GM19468 (cell line): ENCODE results near the gene PHLDA2.

Source experiments
- ATAC-seq: cut with Tn5 transposase; IDR thresholded peaks from one replicate; pipeline ENCODE4 v1.9.1; 2021; ENCODE audit warnings: mild to moderate bottlenecking, moderate library complexity, moderate number of reproducible peaks; ENCODE audit not compliant: unreplicated experiment; ENCODE audit errors: extremely low read depth

PHLDA2 gene

GRCh38 chr11:2901854-2902783, 27.1 kb downstream of the PHLDA2 start:
- peak; percentile 82 for ATAC-seq

- ATAC-seq: no peak
These were observed 27.9 kb downstream of the PHLDA2 start for GRCh38 chr11:2901196-2901796.

GRCh38 chr11:2899080-2899783, 30.0 kb downstream of the PHLDA2 start:
- no peak for ATAC-seq

- no peak for ATAC-seq
These were observed 30.7 kb downstream of the PHLDA2 start for GRCh38 chr11:2898366-2899079.

- ATAC-seq: no peak
These were observed 32.2 kb downstream of the PHLDA2 start for GRCh38 chr11:2897048-2897447.

GRCh38 chr11:2896047-2896446, 33.2 kb downstream of the PHLDA2 start:
- ATAC-seq: no peak

GRCh38 chr11:2893935-2894334, 35.3 kb downstream of the PHLDA2 start:
- ATAC-seq: no peak

GRCh38 chr11:2892967-2893528, 36.2 kb downstream of the PHLDA2 start:
- no peak for ATAC-seq

- no peak for ATAC-seq
These were observed 36.8 kb downstream of the PHLDA2 start for GRCh38 chr11:2892215-2892966.

- ATAC-seq: no peak
These were observed 37.6 kb downstream of the PHLDA2 start for GRCh38 chr11:2891326-2892214.

- ATAC-seq: no peak
These were observed 38.5 kb downstream of the PHLDA2 start for GRCh38 chr11:2890466-2891294.

- no peak for ATAC-seq
These were observed 39.6 kb downstream of the PHLDA2 start for GRCh38 chr11:2889362-2890273.

GRCh38 chr11:2888266-2888968, 40.8 kb downstream of the PHLDA2 start:
- no peak for ATAC-seq

- ATAC-seq: no peak
These were observed 41.6 kb downstream of the PHLDA2 start for GRCh38 chr11:2887515-2888195.

- no peak for ATAC-seq
These were observed 42.3 kb downstream of the PHLDA2 start for GRCh38 chr11:2886936-2887335.
